Activated CD4-positive, CD25-positive, alpha-beta regulatory T cell treated with anti-CD3 and anti-CD28 coated beads, Interleukin-2, amount 50 U/mL, for 72 hours (primary cell): ENCODE results near the gene YPEL3.
"Not testable (repeated sequence)": the region's sequence is repeated elsewhere in the genome, so short reads cannot be mapped to it uniquely, and the experiment has no call there.

Experiments
- DNase-seq: peaks from one replicate; pipeline ENCODE4 v3.0.0; 2021

YPEL3 gene, protein sequence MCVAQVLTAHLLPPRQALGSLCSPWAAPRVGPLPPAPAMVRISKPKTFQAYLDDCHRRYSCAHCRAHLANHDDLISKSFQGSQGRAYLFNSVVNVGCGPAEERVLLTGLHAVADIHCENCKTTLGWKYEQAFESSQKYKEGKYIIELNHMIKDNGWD

DNA sequence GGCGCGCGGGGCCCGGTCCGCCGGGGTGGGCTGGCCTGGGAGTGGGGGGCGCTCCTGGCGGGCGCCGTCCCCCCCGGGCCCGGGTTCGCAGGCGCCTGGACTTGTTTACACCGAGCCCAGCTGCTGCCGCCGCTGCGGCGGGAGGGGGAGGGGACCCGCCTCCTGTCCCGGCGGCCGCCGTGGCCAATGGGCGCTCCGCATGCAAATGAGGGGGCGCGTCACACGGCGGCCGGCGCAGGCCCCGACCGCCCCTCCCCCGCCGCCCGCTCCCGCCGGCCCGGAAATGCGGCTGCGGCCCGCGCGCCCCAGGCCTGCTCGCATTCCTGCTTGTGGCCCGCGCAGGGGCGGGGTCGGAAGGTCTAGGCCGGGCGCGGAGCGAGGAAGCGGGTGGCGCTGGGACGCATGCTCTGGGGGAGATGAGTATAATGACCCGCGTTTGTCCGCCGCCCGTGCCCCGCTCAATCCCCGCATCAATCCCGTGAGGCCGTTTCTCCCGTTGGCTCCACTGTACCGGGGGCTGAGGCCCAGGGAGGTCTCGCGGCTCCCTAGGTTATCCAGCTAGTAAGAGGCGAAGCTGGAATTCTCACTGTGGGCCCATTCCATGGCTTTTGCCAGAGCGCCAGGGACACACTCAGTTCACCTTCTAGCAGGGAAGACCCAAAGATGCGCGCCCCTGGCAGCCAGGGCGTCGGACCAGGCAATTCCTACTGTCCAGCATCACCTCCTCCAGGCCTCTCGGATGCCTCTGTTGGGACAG is at the start of gene YPEL3:
TSS of gene YPEL3 (minus strand) at position 109 of the 757 bp plus-strand sequence. CDS start 731 bp downstream, outside the sequence.
- DNase-seq, result peak; percentile 90

DNA sequence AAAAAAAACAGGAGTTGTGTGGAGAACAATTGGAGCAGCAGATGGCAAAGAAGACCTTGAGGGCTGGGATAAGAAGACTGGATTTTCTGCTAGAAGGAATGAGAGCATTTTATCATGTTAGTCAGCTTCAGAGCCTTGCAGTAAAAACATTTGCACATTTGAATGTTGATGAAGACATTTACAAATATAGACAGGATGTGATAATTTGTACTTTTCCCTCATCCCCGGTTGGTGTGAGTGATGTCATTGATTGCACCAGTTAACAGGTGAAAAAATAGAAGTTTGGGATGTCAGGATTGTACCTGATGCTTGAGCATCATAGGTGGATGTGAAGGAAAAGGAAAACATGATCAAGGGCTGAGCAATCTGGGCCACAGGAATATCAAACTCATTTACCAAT is 49.6 kb upstream of the YPEL3 start:
- DNase-seq, result no peak

DNA sequence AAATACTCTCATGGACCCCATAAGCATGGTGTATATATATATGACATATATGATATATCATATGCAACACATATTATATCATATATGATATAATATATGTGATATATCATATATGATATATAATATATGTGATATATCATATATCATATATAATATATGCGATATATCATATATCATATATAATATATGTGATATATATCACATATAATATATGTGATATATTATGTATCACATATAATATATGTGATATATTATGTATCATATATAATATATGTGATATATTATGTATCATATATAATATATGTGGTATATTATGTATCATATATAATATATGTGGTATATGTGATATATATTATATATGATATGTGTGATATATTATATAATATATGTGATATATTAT is 48.9 kb upstream of the YPEL3 start:
- DNase-seq, result no peak

DNA sequence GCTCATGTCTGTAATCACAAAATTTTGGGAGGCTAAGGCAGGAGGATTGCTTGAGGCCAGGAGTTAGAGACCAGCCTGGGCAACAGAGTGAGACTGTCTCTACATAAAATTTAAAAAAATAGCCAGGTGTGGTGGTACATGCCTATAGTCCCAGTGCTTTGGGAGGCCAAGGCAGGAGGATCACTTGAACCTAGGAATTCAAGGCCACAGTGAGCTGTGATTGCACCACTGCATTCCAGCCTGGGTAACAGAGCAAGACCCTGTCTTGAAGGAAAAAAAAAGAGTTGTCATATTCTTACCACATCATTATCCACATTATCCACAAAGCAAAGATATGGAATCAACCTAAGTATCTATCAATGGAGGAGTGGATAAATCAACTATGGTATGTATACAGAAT is 48.0 kb upstream of the YPEL3 start:
- no peak for DNase-seq

DNA sequence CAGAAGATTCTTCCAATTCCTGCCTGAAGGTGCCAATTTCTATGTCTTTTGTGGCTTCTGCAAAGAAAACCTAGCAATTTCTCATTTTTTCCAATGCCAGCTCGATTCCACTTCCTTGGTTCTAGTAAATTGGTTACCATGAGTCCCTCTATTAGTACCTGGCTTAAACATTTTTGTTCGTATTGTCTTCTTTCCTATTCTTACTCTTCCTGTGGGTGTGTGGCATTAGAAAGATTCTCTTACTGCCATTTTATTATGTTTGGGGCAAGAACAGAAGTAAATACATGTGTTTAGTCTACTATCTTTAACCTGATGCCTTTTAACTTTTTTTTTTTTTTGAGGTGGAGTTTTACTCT is 47.3 kb upstream of the YPEL3 start:
- no peak for DNase-seq

DNA sequence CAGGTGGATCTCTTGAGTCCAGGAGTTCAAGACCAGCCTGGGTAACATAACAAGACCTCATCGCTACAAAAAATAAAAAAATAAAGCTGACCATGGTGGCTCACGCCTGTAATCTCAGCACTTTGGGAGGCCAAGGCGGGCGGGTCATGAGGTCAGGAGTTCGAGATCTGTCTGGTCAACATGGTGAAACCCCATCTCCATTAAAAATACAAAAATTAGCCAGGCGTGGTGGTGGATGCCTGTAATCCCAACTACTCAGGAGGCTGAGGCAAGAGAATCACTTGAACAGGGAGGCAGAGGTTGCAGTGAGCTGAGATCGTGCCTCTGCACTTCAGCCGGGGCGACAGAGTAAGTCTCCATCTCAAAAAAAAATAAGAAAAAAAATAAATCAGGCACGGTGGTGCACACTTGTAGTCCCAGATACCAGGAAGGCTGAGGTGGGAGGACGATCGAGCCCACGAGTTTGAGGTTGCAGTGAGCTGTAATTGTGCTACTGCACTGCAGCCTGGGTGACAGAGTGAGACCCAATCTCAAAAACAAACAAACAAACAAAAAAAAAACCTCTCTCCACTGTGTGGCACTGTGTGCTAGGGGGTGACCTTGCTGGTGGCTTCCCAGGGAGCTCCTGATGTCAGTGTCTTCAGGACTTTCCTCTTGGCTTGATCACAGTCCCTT is 46.8 kb upstream of the YPEL3 start:
- DNase-seq, result no peak

DNA sequence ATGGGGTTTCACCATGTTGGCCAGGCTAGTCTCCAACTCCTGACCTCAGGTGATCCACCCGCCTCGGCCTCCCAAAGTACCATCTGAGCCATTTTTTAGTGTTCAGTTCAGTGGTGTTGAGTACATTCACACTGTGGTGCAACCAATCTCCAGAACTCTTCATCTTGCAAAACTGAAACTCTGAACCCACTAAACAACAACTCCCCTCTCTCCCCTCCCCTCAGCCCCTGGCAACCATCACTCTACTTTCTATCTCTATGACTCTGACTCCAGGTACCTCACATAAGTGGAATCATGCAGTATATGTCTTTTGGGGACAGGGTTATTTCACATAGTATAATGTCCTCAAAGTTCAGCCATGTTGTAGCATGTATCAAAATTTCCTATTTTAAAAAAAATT is 45.7 kb upstream of the YPEL3 start:
- DNase-seq, result no peak

DNA sequence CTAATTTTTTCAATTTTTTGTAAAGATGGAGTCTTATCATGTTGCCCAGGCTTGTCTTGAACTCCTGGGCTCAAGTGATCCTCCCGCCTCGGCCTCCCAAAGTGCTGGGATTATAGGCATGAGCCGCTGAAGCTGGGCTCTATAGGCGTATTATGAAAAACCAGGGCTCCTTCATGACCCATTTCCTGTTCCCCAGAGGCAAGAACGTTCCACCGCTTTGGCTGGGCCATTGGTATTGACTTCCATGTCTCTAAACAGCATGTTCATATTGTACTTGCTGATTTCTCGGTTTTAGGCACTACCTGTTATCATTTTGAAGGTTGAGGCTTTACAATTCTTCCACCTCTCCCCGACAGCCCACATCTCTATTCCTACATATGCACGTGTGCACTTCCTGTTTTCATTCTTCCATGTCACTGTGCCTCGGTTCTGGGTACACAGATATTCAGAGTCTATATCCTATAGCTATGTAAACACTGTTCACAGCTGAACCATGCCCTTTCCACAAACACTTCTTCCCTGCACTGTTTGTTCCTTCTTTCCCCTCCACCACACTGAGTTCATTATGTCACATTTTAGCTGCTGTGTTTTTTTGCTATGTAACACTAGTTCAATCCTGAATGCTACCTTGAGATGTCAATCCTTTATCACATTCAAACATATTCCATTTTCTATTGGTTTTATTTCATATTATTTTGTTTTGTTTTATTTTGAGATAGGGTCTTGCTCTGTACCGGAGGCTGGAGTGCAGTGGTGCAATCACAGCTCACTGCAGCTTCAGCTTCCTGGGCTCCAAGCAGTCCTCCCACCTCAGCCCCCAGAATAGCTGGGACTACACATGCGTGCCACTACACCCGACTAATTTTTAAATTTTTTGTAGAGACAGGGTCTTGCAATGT is 43.8 kb upstream of the YPEL3 start:
- DNase-seq, result no peak

DNA sequence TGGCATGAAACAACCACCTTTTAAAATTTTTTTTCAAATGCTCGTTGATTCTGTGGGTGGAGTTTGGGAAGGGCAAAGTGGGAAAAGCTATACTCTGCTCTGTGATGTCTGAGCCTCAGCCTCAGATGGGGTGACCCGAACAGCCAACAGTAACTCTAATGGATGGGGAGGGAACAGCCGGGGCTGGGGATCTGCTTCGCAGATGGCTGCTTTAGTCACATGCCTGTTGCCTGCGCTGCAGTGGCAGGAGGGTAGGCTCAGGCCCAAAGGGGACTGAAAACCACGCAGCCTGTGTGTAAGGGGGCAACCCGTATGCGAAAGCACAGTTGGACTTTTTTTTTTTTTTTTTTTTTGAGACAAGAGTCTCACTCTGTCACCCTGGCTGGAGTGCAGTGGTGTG is 41.9 kb upstream of the YPEL3 start:
- no peak for DNase-seq

DNA sequence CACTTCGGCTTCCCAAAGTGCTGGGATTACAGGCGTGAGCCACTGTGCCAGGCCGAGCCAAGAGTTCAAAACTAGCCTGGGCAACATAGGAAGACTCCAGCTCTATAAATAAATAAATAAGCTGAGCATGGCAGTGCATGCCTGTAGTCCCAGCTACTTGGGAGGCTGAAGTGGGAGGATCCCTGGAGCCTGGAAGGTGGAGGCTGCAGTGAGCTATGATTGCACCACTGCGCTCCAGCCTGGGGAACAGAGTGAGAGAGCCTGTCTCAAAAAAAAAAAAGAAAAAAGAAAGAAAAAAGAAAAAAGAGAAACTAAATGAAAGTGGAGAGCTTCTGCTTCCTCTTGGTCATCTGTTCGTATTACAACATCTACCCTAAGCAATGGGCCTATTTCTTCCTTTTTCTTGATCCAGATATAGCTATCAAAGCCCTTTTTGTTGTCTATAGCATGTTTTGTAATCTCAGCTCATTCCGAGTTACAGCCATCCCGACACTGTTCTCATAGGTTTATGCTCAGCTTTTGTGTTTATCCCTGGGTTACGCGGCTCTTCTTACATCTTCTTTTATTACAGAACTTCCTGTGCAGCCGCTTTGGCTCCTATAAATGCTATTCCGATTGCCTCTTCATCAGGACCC is 41.1 kb upstream of the YPEL3 start:
- no peak for DNase-seq

DNA sequence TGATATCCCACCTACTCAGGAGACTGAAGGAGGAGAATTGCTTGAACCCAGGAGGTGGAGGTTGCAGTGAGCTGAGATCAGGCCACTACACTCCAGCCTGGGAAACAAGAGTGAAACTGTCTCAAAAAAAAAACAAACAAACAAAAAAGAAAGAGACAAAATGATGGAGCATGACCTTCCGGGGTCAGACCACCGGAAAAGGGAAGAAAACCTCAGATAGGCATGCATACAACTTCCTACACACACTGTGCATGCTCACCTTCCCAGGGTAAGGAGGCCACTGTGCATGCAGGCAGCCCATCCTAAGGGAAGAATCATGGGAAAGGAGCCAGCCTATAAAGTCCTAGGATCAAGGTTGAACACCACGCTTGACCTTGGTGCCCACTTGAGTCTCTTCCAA is 36.6 kb upstream of the YPEL3 start:
- no peak for DNase-seq

DNA sequence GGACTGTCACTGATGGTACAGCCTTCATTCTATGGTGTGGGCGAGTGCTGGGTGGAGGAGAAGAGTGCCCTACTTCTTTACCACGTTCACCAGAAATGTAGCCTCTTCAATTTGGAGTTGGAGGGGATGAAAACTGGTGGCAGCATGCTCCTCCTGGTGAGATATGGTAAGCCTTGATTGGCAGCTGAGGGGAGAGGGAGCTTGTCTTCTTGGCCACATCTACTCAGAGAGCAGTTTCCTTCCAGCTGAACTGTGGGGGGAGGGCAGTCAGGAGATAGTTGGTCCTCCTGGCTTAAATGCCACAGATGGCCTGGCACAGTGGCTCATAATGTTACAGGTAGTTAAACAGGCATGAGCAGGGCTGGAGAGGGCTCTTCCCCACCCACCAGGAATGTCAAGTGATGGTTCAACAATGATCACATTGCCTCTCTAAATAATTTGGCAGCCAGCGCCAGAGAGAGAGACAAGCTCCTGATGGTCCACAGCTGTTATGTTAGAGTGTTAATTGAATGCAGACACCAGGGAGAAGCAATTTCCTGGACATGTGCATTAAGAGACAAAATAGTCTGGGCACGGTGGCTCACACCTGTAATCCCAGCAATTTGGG is 36.0 kb upstream of the YPEL3 start:
- DNase-seq, result no peak

DNA sequence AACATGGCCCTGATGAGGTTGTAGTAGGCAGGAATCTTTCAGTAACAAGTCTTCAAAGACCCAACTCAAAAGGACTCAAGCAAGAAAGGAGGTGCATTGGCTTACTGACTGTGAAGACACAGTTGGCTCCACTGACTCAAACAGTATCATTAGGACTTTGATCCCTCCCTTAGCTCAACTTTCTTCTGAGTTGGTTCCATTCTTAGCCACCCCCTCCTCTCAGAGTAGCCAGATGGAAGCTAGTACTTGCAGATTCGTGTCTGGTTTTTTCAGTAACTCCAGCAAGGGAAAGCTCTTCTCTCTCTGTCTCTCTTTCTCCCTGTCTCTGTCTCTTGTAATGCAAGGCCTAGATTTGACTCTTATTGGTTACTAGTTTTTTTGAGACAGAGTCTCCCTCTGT is 32.0 kb upstream of the YPEL3 start:
- no peak for DNase-seq

DNA sequence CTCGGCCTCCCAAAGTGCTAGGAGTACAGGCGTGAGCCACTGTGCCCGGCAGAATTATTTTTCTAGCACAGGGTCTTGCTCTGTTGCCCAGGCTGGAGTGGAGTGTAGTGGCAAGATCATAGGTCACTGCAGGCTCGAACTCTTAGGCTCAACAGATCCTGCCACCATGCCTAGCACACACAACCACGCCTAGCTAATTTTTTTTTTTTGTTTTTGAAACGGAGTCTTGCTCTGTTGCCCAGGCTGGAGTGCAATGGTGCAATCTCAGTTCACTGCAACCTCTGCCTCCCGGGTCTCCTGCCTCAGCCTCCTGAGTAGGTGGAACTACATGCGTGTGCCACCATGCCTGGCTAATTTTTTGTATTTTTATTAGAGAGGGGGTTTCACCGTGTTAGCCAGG is 29.7 kb upstream of the YPEL3 start:
- not testable (repeated sequence) for DNase-seq

DNA sequence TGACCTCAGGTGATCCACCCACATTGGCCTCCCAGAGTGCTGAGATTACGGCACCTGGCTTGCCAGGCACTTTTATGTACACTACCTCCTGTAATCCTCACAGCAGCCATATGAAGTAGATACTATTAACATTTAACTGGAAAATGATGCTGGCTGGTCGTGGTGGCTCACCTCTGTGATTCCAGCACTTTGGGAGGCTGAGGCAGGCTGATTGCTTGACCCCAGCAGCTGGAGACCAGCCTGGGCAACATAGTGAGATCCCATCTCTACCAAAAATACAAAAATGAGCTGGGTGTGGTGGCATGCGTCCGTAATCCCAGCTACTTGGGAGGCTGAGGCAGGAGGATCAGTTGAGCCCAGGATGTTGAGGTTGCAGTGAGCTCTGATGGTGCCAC is 29.0 kb upstream of the YPEL3 start:
- no peak for DNase-seq

DNA sequence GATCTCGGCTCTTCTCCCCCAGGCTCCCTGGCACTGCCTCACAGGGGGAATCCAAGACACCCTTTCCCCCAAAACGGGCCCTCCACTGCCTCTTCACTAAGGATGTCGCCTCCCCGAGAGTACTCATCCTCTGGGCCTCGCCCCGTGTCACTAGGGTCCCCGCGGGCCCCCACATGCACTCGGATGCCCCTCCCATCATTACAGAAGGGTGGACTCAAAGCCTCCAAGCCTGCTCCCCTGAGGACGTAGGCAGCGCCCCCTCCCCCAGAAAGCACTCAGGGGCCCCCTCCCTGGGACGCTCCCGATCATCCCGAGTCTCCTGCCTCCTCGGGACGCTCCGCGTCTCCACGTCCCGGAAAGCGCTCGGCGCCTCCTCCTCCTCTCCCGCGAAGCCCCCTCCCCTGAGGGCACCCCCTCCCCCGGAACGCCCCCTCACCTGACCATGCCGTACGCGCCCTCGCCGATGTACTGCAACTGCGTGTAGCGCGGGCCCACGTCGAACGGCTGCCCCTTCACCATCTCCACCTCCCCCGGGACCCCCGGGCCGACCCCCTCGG is 26.7 kb upstream of the YPEL3 start:
- DNase-seq, result peak; percentile 37

DNA sequence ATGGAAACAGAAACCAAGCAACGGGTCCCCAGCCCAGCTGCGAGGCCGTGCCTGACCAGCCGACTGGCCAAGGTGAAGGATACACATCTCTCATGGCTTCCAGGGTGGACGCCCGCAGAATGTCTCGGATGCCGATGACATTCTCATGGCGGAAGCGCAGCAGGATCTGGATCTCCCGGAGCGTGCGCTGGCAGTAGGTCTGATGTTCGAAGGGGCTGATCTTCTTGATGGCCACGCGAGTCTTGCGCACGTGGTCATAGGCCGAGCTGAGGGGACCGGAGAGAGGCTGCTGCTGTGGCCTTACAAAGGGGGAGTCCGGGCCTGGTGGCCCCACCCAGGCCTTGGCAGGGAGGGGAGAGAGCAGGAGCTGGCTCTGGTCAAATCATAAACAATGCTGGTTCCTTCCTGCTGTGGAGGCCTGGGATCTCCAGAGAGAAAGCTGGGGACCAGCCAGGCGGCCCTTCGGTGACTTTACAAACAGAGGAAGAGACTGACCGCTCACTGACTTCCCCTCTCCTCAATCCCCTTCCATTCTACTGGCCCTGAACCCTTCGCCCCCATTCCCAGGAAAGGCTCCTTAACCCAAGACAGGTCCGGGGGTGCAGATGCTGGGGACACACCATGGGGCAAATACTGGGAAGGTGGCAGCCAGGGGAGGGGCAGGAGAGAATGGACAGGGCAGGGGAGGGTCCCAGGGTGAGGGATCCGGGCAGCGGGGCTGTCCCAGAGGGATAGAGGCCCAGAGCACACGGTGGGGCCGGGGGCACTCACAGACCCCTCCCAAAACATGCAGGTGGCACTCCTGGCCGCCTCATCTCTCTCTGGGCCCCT is 25.9 kb upstream of the YPEL3 start:
- DNase-seq, result no peak

DNA sequence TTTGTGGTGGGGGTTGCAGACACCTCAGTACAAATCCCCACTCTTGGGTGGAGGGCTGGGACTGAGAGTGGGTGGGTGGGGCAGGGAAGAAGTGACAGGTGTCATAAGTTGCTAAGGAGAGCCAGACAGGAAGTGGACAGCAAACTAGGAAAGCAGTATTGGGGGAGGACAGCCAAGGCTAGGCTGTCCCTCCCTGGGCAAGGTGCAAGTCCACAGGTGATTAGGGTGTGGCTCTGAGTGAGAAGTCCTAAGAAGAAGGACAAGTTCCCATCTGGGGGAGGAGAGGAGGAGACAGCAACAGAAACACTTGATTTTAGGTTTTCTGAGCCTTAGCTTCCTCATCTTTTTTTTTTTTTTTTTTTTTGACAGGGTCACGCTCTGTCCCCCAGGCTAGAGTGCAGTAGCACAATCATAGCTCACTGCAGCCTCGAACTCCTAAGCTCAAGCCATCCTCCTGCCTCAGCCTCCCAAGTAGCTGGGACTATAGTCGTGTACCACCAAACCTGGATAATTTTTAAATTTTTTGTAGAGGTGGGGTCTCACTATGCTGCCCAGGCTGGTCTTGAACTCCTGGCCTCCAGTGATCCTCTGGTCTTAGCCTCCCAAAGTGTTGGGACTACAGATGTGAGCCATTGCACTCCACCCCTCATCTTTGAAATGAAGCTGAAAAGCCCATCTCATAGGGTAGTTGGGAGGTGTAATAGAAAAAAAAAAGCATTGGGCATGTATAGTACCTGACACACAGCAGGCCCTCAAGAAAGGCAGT is 24.5 kb upstream of the YPEL3 start:
- DNase-seq, result no peak

DNA sequence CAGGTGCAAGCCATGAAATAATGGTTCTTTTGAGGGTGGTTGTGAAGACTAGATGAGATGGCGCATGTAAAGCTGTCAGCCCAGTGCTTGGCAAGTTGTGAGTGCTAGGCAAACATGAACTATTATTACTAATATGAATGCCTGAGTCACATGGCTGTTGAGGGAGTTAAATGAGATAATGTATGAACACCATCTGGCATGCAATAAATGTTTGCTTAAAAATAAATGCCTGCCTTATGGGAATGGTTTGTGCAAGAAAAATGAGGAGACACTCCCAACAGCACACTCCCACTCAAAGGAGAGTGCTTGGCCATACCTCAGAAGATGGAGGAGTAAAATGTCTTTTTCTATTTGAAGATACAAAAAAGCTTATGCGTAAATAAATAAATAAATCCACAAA is 23.4 kb upstream of the YPEL3 start:
- DNase-seq, result no peak

DNA sequence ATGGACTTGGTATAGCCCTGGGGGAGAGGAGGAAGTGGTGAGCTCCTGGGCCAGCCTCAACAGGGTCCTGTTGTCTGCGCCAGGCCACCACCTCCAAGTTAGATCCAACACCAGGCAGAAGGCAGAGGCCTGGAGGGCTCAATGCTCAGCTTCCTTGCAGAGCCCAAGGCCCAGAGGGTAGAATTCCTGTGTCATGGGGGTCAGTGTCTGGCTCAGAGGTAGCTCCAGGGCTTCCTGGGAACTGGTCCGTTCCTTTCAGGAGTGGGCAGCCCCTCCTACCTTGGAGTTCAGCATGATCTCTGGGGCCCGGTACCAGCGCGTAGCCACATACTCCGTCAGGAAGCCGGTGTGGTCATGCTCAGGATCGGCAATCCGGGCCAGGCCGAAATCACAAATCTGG is 21.8 kb upstream of the YPEL3 start:
- DNase-seq, result no peak
